Cardiac septum (tissue), 1 donor: Measurements from ENCODE around the gene ATP6V0A1. TPM values are rescaled to one million over a fixed set of nuclear protein-coding genes. Genes with fewer than 3 reads are reported as not detected.

ENCODE experiments used
- DNase-seq: peaks from one replicate; pipeline ENCODE4 v3.0.0-alpha.2; 2020; ENCODE audit warnings: low spot score
- intact Hi-C: fragments of 100-400 bp; cut with DNase I; formaldehyde crosslinking; loops from one replicate; pipeline ENCODE4 v1.14.0; 2022
- total RNA-seq: library from RNA; stranded (reverse); fragmentation: NEBNext Ultra II Directional; extraction: Animal tissue kit (Norgen Biotek cat#: 25700); gene quantifications from one replicate; pipeline ENCODE4 v1.2.1, GENCODE V29; 2021
- donor health status: DM: no; HTN: no; CAD: no.

ATP6V0A1 gene
- total RNA-seq, 1 donor from 2014 or later, result 40.3 TPM

DNA sequence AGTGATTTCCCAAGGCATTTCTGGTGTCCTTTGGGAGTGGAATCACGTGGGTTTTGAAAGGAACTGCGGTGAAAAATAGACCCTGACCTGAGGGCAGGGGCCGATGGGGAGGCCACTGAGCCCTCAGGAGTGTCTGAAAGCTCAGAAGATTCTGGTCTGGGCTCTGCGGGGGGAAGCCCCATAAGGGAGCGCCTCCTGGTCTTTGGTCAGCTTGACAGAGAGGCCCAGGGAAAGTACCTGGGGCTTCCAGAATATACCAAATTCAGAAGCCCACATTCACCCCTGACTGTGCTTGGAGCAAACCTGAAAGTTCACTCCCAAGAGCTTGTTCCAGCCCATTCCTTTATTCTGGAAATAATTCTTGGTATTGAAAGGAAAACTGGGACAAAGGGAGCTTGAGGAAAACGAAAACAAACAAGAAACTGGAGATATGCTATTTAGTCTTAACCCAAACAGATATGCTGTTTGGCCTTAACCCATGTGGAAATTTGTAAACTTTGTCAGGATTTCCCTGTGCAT, 54.1 kb downstream of the ATP6V0A1 start:
- DNase-seq, result no peak
- intact Hi-C loops, result no loop called here

DNA sequence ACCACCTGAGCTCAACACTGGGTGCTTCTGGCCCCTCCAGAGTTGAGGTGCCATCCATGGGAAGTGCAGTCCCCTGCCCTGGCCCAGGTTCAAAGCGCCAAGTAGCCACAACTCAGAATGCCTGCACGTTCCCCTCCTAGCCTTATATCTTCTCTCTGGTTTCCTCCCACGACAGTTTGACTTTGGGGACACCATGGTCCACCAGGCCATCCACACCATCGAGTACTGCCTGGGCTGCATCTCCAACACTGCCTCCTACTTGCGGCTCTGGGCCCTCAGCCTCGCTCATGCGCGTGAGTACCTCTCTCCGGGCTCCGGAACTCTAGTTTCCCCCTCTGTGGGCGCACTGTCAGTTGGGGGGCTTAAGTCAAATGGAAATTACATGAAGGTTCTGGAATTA, 55.0 kb downstream of the ATP6V0A1 start:
- intact Hi-C loops, result no loop called here
- DNase-seq, result no peak

DNA sequence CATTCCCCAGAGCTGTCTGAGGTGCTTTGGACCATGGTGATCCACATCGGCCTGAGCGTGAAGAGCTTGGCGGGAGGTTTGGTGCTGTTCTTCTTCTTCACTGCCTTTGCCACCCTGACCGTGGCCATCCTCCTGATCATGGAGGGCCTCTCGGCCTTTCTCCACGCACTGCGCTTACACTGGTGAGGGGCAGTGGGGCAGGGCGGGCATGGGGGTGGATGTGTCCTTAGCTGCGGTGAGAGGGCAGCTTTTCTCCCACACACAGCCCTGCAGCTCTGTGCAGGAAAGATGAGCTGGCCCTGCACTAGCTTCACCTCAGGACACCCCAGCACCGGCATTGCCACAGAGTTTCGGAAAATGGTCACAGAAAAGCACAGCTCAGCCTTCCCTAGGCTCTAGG, 55.6 kb downstream of the ATP6V0A1 start:
- DNase-seq, result no peak
- intact Hi-C loops, result no loop called here

DNA sequence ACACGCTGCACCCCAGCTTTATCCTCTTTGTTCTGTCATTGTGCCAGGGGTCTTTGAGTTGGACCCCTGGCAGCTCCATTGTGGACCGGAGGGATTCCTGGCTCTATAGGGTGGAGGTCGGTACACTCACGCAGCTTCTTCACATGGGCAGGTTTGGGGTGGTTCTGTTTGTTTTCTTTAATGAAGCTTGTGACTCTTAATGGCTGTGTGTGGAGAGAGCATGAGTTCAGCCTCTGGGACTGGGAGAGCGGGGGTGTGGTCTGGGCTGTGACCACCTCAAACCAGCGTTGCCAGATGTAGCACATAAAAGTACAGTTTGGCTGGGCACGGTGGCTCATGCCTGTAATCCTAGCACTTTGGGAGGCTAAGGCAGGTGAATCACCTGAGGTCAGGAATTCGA, 56.2 kb downstream of the ATP6V0A1 start:
- no peak for DNase-seq
- intact Hi-C loops, result loop anchor here (5.0 kb wide), 2 partner anchors 93 to 108 kb away; partner anchors contain the start of gene CAVIN1

DNA sequence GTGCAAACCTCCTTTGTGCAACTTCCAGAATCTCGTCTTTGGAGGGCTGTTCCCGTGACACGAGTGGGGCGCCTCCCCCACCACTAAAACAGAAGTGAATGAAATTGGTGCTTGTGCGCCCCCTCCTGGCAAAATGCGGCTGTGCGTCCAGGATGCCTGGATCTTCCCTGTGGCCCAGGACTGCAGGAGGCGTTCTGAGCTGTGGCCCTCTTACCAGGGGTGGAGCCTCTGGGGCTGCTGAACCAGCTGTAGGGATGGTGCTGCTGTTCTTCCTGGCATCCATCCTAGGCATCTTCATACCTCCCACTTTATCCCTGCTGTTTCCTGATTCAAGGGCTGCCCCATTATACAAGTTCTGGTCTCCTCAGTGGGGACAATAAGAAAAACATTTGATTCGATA, 58.8 kb downstream of the ATP6V0A1 start:
- intact Hi-C loops, result loop anchor here (5.0 kb wide), 2 partner anchors 95 to 110 kb away; partner anchors contain the start of gene CAVIN1
- peak; percentile 92 for DNase-seq

DNA sequence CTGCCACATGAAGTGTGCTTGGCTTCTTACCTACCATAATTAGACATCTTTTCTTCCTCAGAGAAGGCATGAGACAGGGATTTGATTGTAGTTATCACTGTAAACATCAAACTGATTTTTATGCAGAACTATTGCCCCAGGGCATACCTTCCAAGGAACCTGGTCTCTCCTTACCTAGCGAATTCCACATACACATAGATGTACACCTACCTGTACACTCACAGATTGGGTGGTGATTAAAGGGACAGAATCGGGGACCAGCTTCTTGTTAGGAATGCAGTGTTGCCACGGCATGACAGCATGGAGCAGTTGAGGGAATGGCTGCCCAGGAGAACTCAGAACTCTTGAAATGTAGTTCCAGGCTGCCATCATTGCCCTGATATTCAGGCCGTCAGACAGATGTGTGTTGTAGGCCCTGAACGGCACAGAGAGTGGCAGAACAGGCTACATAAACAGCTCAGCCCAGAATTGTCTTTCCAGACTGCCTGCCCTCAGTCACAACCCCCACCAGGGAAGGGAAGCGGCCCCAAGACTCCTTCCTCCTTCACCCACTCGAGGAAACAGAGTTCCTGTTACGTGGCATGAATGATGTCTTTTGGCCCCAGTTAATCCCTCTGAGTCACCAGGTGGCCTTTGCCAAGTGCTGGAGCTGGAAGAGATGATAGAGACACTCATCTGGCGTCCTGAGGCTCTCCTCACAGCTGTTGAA, 59.5 kb downstream of the ATP6V0A1 start:
- peak; percentile 89 for DNase-seq
- intact Hi-C loops, result loop anchor here (2.0 to 5.0 kb wide), 5 partner anchors 59 to 195 kb away; partner anchors contain the start of genes ATP6V0A1 and CAVIN1

DNA sequence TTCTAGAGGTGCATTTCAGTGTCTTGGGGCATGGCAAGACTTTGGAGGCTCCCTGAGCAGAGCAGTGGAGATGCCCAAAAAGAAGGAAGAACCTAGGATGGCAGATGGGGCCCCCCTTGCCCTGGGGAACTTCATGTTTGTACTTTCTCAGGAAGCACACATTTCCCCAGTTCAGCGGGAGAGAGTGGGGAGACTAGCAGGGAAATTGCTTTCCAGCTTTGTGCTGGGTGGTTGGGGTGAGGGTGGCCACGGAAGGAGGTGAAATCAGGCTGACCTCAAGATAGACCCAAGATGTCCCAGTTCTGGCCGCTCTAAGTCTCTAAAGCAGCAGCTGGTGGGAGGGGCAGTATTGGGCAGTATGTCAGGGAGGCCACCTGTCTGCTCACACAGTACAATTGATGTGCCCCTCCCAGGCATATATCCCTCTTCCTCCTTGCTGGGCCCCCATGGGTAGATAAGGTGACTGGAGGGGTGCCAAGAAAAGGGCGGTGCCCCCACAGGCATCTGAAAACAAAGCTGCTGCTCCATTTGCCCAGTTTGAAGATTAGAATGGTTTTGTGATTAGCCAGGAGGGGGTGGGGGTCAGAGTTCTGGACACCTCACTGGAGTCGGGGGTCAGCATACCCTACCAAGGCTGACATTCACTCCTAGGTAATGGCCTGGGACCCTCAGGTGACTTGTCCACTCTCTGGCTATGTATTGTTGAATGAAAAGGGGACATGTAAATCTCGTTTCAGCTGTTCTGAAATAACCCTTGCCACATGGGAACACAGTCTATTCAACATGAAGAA, 60.3 kb downstream of the ATP6V0A1 start:
- DNase-seq, result no peak
- intact Hi-C loops, result loop anchor here (2.0 to 5.0 kb wide), 5 partner anchors 60 to 196 kb away; partner anchors contain the start of genes ATP6V0A1 and CAVIN1

DNA sequence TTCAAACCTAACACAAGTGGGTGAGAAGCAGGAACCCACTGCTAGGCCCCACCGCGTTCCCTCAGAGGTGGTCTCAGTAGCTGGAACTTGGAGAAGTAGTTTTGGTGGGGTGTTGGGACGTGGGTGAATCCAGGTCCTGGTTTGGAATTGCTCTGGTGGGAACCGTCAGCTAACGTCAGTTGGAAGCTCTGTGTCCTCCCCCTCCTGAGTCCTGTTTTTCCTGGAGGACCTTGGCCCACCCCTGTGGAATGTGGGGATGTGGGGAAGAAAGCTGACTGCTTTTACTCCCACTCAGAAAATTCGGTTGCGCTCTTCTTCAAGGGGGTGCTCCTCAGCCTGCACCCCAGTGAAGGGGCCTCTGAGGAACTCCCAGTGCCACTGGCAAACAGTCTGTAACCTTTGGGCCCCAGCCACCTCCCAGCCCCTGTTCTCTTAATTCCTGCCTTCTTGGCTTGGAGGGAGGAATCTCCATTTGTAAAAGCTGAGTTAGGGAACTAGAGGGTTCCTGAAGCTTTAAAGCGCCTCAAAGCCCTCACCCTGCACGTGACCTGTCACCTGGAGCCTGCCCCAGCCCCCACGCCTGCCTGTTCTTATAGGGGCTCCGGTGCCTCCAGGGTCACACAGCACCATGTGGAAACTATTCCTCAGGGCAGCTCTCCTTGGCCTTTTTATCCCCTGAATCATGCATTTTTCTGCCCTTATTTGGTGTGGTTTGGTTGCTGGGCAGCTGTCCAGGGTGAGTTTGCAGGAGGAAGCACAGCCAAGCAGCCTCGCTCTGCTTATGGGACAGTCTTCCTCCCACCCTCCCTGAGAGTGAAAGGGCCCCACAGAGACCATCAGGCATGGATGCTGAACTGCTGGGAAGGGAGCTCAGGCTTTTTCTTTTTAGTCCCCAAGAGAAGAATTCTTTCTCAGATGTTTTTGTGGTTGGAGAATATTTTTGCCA, 61.1 kb downstream of the ATP6V0A1 start:
- peak; percentile 92 for DNase-seq
- intact Hi-C loops, result loop anchor here (2.0 to 5.0 kb wide), 5 partner anchors 61 to 197 kb away; partner anchors contain the start of genes ATP6V0A1 and CAVIN1

DNA sequence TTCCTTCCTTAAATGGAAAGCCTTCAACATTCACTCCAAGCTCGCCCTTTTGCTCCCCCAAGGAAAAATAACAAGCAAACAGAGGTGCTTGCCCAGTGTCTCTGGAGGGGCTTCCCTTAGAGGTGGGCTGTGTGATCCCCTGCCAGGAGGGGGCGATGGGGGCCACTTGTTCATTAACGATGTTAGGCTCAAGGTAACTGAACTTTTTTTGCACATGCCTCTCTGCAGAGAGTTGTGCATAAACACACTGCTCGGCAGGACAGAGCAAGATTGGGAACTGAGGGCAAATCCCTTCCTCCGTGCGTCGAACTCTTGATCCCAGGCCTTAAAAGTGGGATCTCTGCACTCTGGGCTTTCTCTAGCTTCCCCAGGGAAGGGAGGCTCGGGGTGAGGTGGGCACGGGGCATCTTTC, 61.9 kb downstream of the ATP6V0A1 start:
- no peak for DNase-seq
- intact Hi-C loops, result no loop called here

DNA sequence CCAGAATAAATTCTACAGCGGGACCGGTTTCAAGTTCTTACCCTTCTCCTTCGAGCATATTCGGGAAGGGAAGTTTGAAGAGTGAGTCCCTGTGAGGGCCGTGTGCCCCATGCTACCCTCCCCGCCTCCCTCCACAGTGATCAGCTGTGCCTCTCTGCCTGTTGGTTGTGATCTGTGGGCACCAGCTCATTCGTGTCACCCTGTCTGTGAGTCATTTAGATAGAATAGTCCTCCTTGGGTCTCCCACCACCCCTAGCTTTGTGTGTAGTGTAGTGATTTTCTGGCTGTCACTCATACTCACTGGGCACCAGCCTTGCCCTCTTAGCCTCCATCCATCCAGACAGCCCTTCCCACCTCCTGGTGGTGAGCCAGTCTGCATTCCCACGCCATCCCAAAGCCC, 62.4 kb downstream of the ATP6V0A1 start:
- no peak for DNase-seq
- intact Hi-C loops, result no loop called here

DNA sequence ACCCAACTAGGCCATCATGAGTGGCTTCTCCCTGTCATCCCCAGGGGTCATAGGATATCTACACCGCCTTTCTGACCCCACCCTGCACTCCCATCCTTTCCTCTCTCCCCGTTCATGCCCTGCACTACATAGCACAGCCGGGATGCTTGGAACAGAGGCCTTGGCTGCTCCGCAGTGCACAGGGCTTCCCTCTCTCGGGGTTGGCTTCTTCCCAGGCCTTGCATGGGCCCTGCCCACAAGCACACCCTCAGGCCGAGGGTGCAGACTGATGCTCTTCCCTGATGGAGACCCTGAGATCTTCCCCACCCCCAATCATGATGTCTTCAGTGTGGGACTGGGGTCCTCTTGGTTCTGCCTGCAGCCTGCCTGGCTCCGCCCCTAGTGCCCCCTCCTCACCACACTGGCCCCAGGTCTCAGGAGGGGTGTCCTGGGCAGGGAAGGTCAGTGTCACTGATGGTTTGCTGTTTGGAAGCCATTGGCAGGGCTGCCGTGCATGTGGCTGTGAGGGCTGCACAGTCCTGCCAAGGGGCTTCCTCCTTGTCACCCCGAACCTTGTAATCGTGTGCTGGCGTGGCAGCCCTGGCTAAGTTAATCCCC, 63.1 kb downstream of the ATP6V0A1 start:
- intact Hi-C loops, result no loop called here
- DNase-seq, result no peak

DNA sequence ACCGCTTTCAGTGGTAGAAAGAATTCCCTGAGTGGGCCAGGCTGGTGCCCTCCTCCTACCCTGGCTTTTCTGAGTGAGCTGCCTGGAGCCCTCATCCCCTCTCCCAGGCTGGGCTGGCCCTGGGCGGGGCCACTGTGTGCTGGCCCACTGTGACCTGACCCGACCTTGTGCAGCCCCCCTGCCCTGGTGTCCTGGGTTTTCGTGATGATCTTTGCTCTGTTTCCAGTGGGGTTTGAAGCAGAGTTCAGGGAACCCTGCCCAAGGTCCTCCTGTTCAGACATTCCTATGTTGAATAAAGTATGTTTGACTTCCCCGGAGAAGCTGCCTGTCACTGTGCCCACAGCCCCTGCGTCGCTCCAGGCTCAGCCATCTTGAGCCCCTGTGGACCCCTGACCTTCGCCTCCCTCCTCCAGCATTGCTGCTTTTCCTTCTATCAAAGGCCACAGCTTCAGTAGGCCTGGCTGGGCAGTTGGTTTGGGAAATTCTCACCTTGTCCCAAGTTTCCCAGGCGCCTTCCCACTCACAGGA, 63.6 kb downstream of the ATP6V0A1 start:
- no peak for DNase-seq
- intact Hi-C loops, result no loop called here

DNA sequence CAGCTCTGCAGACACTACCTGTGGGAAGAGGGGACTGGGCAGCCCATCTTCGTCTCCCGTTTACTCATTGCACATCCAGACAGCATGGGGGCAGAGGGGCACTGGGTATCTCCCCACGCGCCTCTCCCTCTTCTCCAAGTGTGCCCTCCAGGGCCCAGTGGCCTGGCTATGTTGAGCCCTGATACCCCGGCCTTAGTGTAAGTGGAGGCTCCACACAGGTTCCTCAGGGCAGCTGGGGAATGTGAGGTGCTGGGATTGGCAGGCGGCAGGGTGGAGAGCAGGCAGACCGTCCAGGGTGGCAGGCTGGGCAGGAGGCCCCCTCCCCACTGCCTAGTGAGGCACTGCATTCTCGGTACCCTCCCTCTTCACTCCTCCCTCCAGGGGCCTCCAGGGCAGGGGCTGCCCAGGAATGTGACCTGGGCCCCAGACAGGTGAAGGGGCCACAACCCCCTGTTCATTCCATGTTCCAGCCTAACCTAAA, 64.2 kb downstream of the ATP6V0A1 start:
- intact Hi-C loops, result no loop called here
- no peak for DNase-seq

DNA sequence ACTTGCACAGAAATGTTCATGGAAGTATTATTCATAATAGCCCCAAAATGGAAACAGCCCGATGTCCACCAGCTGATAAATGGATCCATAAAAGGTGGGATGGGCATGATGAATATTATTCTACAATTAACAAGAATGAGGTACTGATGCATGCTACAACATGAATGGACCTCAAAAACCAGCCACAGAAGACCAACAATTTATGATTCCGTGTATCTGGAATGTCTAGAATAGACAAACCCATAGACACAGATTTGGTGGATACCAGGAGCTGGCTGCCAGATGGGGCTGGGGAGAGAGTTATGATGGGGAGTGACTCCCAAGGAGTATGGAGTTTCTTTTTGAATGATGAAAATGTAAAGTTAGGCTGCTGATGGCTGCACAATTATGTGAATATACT, 66.5 kb downstream of the ATP6V0A1 start:
- DNase-seq, result no peak
- intact Hi-C loops, result no loop called here

DNA sequence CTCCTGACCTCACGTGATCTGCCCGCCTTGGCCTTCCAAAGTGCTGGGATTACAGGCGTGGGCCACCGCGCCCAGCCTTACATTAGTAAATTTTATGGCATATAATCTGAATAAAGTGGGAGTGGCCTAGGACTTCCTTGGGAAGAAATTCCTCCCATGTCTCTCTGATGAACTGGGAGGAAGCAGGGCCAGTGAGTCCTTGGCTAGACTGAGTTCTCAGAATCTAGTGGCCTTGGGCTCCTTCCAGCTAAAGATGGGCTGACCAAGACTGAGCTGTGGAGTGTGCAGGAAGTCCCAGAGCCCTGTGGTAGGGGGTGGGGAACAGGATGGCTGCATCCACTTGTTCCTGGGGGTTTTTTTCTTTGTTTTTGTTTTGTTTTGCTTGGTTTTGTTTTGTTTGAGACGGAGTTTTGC, 67.4 kb downstream of the ATP6V0A1 start:
- intact Hi-C loops, result no loop called here
- DNase-seq, result no peak

DNA sequence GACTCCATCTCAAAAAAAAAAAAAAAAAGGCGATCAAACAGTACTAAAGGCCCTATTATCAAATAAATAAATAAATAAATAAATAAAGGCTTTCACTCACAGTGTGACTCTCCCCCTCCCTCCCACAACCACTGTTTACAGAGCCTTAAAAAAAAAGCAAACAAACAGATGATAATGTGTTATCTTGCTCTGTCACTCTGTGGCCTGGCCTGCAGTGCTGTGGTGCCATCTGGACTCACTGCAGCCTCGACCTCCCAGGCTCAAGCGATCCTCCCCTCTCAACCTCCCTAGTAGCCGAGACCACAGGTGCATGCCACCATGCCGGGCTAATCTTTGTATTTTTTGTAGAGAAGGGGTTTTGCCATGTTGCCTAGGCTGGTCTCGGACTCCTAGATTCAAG, 69.3 kb downstream of the ATP6V0A1 start:
- DNase-seq, result no peak
- intact Hi-C loops, result no loop called here

DNA sequence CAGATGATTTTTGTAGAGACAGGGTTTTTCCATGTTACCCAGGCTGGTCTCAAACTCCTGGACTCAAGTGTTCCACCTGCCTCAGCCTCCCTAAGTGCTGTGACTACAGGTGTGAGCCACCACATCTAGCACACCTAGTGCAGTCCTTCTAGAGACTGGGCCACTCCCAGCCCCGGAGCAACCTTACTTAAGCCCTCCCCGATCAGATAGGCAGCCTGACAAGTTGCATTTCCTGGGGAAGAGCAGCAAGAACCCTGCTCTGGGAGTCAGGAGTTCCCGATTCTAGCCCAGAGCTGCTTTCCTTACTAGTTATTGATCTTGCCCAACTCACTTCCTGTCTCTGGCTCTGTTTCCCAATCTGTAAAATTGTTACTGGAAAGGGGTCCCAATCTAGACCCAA, 70.4 kb downstream of the ATP6V0A1 start:
- intact Hi-C loops, result no loop called here
- DNase-seq, result no peak

DNA sequence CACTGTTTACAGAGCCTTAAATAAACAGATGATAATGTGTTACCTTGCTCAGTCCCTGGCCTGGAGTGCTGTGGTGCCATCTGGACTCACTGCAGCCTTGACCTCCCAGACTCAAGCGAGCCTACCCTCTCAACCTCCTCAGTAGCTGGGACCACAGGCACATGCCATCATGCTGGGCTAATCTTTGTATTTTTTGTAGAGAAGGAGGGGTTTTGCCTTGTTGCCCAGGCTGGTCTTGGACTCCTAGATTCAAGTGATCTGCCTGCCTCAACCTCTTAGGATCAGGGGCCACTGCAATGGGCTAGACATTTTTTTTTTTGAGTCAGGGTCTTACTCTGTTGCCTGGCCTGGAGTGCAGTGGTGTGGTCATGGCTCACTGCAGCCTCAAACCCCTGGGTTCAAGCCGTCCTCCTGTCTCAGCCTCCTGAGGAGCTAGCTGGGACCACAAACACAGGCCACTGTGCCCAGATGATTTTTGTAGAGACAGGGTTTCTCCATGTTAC, 72.3 kb downstream of the ATP6V0A1 start:
- DNase-seq, result no peak
- intact Hi-C loops, result loop anchor here (10.0 kb wide), 1 partner anchor 506 kb away; the partner anchor contains the start of gene NKIRAS2
